ENCODE data around the gene PARD3.

PARD3 gene

DNA sequence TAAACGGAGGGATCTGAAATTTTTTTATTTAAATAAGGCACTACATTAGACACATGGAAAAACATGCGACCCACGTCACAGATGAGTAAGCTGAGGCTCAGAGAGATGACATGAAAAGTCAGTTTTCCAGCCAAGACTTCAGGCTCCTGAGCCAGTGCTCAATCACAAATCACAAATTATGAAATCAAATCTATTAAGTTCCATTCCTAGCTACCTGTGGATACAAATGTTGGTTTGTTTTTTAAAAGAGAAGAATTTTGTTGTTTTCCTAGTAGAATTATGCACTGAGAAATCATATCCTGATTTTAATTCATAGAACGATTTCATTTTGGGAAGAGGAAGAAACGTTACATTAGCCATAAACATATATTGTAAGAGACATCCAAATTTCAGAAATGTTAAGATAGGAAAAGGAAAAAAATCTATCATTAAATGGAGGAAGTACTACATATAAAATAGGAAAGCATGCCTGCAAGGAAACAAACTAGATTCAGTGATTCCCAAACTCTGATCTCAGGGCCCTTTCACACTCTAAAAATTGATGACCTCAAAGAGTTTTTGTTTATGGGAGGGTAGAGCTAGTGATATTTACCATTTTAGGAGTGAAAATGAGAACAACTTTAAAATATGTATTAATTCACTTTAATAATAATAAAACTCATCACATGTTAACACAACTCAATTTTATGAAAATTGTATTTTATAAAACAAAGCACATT, 340.4 kb downstream of the PARD3 start:
- Histone ChIP-seq H3K9ac (ENCODE audit: low read depth in 1 of 2, low read length in 2 of 2) (no peak overlapping the region), H3K27me3 (ENCODE audit: control insufficient read depth in 1 of 2, insufficient read depth in 2 of 2, low read length in 2 of 2) (no peaks in the 10 kb centered on the region), H3K4me3 (ENCODE audit: low read depth in 1 of 2, low read length in 2 of 2) (no peak overlapping the region), H3K4me1 (ENCODE audit: control insufficient read depth in 1 of 2, insufficient read depth in 2 of 2, low read length in 2 of 2) (peaks cover 1 to 3% of the 10 kb centered on the region in 2 donors), H3K27ac (ENCODE audit: low read depth, low read length) (no peak overlapping the region), H3K9me3 (ENCODE audit: control insufficient read depth in 1 of 2, low read length in 2 of 2) (no peaks in the 10 kb centered on the region), H3K36me3 (ENCODE audit: control insufficient read depth in 1 of 2, insufficient read depth in 2 of 2, low read length in 2 of 2) (peaks cover 0 to 5% of the 10 kb centered on the region in 2 donors)

DNA sequence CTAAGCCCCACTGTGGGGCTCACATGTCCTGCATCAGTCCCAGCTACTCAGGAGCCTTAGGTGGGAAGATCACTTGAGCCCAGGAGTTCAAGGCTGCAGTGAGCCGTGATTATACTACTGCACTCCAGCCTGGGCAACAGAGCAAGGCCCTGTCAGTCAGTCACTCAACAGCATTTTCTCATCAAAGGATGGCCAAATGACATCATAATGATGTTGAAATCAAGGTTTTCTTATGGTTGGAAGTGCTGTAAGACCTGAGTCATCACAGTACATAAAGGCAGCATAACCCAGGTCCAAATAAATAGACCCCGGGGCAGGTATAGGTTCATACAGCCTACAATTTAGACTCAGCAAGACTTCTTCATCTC, 341.1 kb downstream of the PARD3 start:
- H3K27me3 ChIP-seq (ENCODE audit: control insufficient read depth in 1 of 2, insufficient read depth in 2 of 2, low read length in 2 of 2) = no peaks in the 10 kb centered on the region
- H3K36me3 ChIP-seq (ENCODE audit: control insufficient read depth in 1 of 2, insufficient read depth in 2 of 2, low read length in 2 of 2) = peaks cover 0 to 5% of the 10 kb centered on the region in 2 donors
- no peaks in the 10 kb centered on the region for H3K9me3 ChIP-seq (ENCODE audit: control insufficient read depth in 1 of 2, low read length in 2 of 2)
- H3K27ac ChIP-seq (ENCODE audit: low read depth, low read length) = no peak overlapping the region
- no peak overlapping the region for H3K4me3 ChIP-seq (ENCODE audit: low read depth in 1 of 2, low read length in 2 of 2)
- H3K9ac ChIP-seq (ENCODE audit: low read depth in 1 of 2, low read length in 2 of 2) = no peak overlapping the region
- no peaks in the 10 kb centered on the region for H3K4me1 ChIP-seq (ENCODE audit: control insufficient read depth in 1 of 2, insufficient read depth in 2 of 2, low read length in 2 of 2)

DNA sequence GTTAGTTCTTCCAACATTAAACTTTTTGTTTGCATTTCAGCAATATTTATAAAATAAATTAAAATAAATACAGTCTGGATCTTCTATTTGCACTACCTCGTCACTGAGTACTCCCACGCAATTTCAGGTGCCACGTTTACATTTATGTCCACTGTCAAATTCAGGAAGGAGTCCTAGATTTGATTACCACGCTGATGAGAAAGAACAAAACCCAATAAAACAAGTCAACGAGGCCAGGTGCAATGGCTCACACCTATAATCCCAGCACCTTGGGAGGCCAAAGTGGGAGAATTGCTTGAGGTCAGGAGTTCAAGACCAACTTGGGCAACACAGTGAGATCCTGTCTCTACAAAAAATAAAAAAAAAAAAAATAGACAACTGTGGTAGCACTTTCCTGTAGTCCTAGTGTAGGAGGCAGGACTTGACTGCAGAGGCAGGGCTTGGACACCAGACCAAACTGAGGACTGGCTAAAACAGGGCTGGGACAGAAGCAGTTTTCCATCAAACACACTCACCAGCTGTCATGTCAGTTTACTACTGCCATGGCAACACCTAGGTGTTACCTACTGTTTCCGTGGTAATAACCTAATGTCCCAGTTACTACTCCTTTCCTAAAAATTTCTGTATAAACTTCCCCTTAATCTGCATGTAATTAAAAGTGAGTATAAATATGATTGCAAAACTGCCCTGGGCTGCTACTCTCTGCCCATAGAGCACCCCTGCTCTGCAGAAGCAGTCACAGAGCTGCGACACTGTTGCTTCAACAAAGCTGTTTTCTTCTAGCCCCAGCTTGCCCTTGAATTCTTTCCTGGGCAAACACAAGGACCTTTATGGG, 341.7 kb downstream of the PARD3 start:
- H3K36me3 ChIP-seq (ENCODE audit: control insufficient read depth in 1 of 2, insufficient read depth in 2 of 2, low read length in 2 of 2) = peaks cover 0 to 5% of the 10 kb centered on the region in 2 donors
- no peaks in the 10 kb centered on the region for H3K9me3 ChIP-seq (ENCODE audit: control insufficient read depth in 1 of 2, low read length in 2 of 2)
- no peaks in the 10 kb centered on the region for H3K27me3 ChIP-seq (ENCODE audit: control insufficient read depth in 1 of 2, insufficient read depth in 2 of 2, low read length in 2 of 2)
- H3K27ac ChIP-seq (ENCODE audit: low read depth, low read length) = no peak overlapping the region
- H3K9ac ChIP-seq (ENCODE audit: low read depth in 1 of 2, low read length in 2 of 2) = no peak overlapping the region
- no peaks in the 10 kb centered on the region for H3K4me1 ChIP-seq (ENCODE audit: control insufficient read depth in 1 of 2, insufficient read depth in 2 of 2, low read length in 2 of 2)
- no peak overlapping the region for H3K4me3 ChIP-seq (ENCODE audit: low read depth in 1 of 2, low read length in 2 of 2)

DNA sequence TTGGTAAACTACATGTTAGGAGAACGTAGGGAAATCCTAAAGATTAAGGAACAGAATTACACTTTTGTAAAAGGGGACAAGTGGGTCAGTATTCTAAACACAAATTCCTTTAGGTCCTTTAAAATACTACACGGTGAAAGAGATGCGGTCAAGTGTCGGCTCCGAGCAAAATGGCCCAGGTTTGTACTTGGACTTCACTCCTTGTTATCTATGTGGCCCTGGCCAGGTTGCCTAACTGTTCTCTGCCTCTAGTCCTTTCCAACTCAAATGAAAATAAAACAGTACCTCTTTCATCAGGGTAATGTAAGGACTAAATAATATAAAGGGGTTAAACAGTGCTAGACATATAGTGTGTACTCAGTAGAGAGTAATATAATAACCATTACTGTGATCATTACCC, 344.8 kb downstream of the PARD3 start:
- no peaks in the 10 kb centered on the region for H3K27me3 ChIP-seq (ENCODE audit: control insufficient read depth in 1 of 2, insufficient read depth in 2 of 2, low read length in 2 of 2)
- no peaks in the 10 kb centered on the region for H3K4me1 ChIP-seq (ENCODE audit: control insufficient read depth in 1 of 2, insufficient read depth in 2 of 2, low read length in 2 of 2)
- H3K9me3 ChIP-seq (ENCODE audit: control insufficient read depth in 1 of 2, low read length in 2 of 2) = no peaks in the 10 kb centered on the region
- peaks cover 0 to 5% of the 10 kb centered on the region in 2 donors for H3K36me3 ChIP-seq (ENCODE audit: control insufficient read depth in 1 of 2, insufficient read depth in 2 of 2, low read length in 2 of 2)
- H3K9ac ChIP-seq (ENCODE audit: low read depth in 1 of 2, low read length in 2 of 2) = no peak overlapping the region
- no peak overlapping the region for H3K27ac ChIP-seq (ENCODE audit: low read depth, low read length)
- H3K4me3 ChIP-seq (ENCODE audit: low read depth in 1 of 2, low read length in 2 of 2) = no peak overlapping the region

DNA sequence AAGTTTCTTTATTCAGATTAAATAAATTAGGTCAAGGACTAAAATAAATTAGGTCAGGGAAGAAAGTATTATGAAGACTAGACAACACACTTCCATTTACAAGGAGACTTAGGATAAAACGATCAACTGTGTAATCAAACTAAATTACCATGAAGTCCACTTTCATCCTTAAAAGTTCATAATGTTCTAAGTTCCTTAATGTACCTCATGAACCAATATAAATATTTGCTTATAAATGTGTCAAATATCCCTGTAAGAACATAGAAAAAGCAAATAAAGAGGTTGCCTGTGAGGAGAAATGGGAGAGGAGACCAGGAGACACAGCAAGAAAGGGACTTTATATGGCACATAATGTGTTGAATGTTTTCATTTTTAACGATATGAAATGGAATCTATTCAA, 345.6 kb downstream of the PARD3 start:
- no peaks in the 10 kb centered on the region for H3K27me3 ChIP-seq (ENCODE audit: control insufficient read depth in 1 of 2, insufficient read depth in 2 of 2, low read length in 2 of 2)
- no peak overlapping the region for H3K27ac ChIP-seq (ENCODE audit: low read depth, low read length)
- no peaks in the 10 kb centered on the region for H3K4me1 ChIP-seq (ENCODE audit: control insufficient read depth in 1 of 2, insufficient read depth in 2 of 2, low read length in 2 of 2)
- peaks cover 0 to 5% of the 10 kb centered on the region in 2 donors for H3K36me3 ChIP-seq (ENCODE audit: control insufficient read depth in 1 of 2, insufficient read depth in 2 of 2, low read length in 2 of 2)
- no peak overlapping the region for H3K9ac ChIP-seq (ENCODE audit: low read depth in 1 of 2, low read length in 2 of 2)
- H3K9me3 ChIP-seq (ENCODE audit: control insufficient read depth in 1 of 2, low read length in 2 of 2) = no peaks in the 10 kb centered on the region
- H3K4me3 ChIP-seq (ENCODE audit: low read depth in 1 of 2, low read length in 2 of 2) = no peak overlapping the region

DNA sequence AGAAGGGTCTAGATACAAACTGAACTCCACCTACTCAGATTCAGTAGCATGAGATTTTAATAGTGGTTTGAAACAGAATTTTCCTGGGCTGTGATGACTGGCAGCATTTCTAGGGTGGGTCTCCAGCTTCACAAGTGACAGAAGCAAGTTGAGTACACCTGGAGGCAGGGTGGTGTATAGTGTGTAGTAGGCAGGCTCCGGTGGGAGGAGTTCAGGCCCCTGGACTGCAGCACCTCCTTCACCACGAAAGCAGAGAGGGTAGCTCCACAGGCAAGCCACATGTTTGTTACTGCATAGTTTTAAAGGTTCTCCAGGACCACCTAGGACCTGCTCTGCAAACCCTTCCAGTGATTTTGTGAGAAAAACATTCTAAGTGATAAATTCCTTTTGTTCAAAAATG, 347.2 kb downstream of the PARD3 start:
- H3K9me3 ChIP-seq (ENCODE audit: control insufficient read depth in 1 of 2, low read length in 2 of 2) = no peaks in the 10 kb centered on the region
- H3K4me3 ChIP-seq (ENCODE audit: low read depth in 1 of 2, low read length in 2 of 2) = no peak overlapping the region
- H3K9ac ChIP-seq (ENCODE audit: low read depth in 1 of 2, low read length in 2 of 2) = no peak overlapping the region

DNA sequence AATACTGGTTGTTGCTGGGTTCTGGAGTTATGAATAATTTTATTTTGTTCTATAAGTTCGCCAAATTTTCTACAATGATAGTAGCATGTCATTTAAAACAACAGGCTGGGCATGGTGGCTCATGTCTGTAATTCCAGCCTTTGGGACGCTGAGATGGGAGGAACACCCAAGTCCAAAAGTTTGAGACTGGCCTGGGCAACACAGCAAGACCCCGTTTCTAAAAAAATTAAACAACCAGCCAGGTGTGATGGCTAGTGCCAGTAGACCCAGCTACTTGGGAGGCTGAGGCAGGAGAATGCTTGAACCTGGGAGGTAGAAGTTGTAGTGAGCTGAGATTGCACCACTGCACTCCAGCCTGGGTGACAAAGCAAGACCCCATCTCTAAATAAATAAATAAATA, 347.7 kb downstream of the PARD3 start:
- Histone ChIP-seq H3K4me3 (ENCODE audit: low read depth in 1 of 2, low read length in 2 of 2) (no peak overlapping the region), H3K36me3 (ENCODE audit: control insufficient read depth in 1 of 2, insufficient read depth in 2 of 2, low read length in 2 of 2) (peaks cover 0 to 5% of the 10 kb centered on the region in 2 donors), H3K27me3 (ENCODE audit: control insufficient read depth in 1 of 2, insufficient read depth in 2 of 2, low read length in 2 of 2) (no peaks in the 10 kb centered on the region), H3K27ac (ENCODE audit: low read depth, low read length) (no peak overlapping the region), H3K9me3 (ENCODE audit: control insufficient read depth in 1 of 2, low read length in 2 of 2) (no peaks in the 10 kb centered on the region), H3K4me1 (ENCODE audit: control insufficient read depth in 1 of 2, insufficient read depth in 2 of 2, low read length in 2 of 2) (no peaks in the 10 kb centered on the region), H3K9ac (ENCODE audit: low read depth in 1 of 2, low read length in 2 of 2) (no peak overlapping the region)

More for the DNA sequence above, 347.2 kb downstream of the PARD3 start:
- H3K27me3 ChIP-seq (ENCODE audit: control insufficient read depth in 1 of 2, insufficient read depth in 2 of 2, low read length in 2 of 2) = no peaks in the 10 kb centered on the region
- no peak overlapping the region for H3K27ac ChIP-seq (ENCODE audit: low read depth, low read length)
- H3K4me1 ChIP-seq (ENCODE audit: control insufficient read depth in 1 of 2, insufficient read depth in 2 of 2, low read length in 2 of 2) = no peaks in the 10 kb centered on the region
- peaks cover 0 to 5% of the 10 kb centered on the region in 2 donors for H3K36me3 ChIP-seq (ENCODE audit: control insufficient read depth in 1 of 2, insufficient read depth in 2 of 2, low read length in 2 of 2)

DNA sequence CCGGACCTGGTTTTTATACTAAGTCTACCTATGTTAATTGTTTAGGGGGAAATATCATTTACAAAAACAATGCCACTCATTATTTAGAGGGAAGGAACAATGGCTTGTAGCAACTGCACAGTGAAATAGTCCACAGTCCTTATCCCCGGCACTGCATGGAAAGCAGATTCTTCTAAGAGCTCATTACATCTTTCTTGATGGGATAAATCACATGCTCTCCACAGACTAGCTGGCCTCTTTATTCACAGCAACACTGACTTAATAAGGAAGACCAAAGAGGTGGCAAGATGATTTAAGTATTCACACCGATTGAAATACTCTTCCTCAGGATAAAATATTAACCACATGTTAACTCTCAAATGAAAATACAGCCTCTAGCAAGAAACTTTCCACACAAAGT, 349.4 kb downstream of the PARD3 start:
- no peaks in the 10 kb centered on the region for H3K9me3 ChIP-seq (ENCODE audit: control insufficient read depth in 1 of 2, low read length in 2 of 2)
- H3K9ac ChIP-seq (ENCODE audit: low read depth in 1 of 2, low read length in 2 of 2) = no peak overlapping the region
- no peaks in the 10 kb centered on the region for H3K4me1 ChIP-seq (ENCODE audit: control insufficient read depth in 1 of 2, insufficient read depth in 2 of 2, low read length in 2 of 2)
- H3K4me3 ChIP-seq (ENCODE audit: low read depth in 1 of 2, low read length in 2 of 2) = no peak overlapping the region
- H3K27me3 ChIP-seq (ENCODE audit: control insufficient read depth in 1 of 2, insufficient read depth in 2 of 2, low read length in 2 of 2) = no peaks in the 10 kb centered on the region
- peaks cover 0 to 5% of the 10 kb centered on the region in 2 donors for H3K36me3 ChIP-seq (ENCODE audit: control insufficient read depth in 1 of 2, insufficient read depth in 2 of 2, low read length in 2 of 2)
- H3K27ac ChIP-seq (ENCODE audit: low read depth, low read length) = no peak overlapping the region

DNA sequence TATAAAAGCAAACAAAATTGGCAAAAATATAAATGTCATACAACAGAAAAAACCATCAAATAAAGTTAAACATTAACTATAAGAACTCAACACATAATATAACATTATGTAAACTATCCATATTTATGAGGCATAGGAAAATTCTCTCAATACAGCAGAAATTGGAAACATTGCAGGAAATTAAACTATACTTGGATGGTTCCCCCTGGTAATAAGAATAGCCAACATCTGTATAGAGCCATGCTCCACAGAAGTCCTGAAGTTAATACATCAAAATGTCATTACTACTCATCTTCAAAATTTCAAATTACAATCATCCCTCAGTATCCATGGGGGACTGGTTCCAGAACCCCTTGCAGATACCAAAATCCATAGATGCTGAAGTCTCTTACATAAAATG, 350.5 kb downstream of the PARD3 start:
- no peaks in the 10 kb centered on the region for H3K9me3 ChIP-seq (ENCODE audit: control insufficient read depth in 1 of 2, low read length in 2 of 2)
- H3K4me3 ChIP-seq (ENCODE audit: low read depth in 1 of 2, low read length in 2 of 2) = no peak overlapping the region
- no peaks in the 10 kb centered on the region for H3K27me3 ChIP-seq (ENCODE audit: control insufficient read depth in 1 of 2, insufficient read depth in 2 of 2, low read length in 2 of 2)
- H3K4me1 ChIP-seq (ENCODE audit: control insufficient read depth in 1 of 2, insufficient read depth in 2 of 2, low read length in 2 of 2) = no peaks in the 10 kb centered on the region
- H3K27ac ChIP-seq (ENCODE audit: low read depth, low read length) = no peak overlapping the region
- no peak overlapping the region for H3K9ac ChIP-seq (ENCODE audit: low read depth in 1 of 2, low read length in 2 of 2)
- no peaks in the 10 kb centered on the region for H3K36me3 ChIP-seq (ENCODE audit: control insufficient read depth in 1 of 2, insufficient read depth in 2 of 2, low read length in 2 of 2)

DNA sequence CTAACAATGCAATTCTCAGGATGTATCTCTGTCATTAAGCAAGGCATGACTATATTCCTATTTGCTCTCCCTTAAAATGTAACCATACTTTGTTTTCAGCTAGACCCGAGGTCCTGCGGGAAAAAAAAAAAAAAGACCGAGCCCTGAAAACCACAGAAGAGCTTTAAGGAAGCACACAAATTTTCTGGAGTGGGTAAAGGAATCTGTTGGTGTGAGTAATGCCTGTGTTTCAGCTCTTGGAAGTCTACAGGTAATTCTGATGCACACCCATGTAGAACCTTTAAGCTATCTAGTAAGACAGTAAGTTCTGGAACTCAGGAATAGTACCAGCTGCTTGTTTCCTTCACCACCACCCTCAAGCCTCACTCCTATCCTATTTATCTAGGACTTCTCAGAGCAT, 351.1 kb downstream of the PARD3 start:
- no peaks in the 10 kb centered on the region for H3K36me3 ChIP-seq (ENCODE audit: control insufficient read depth in 1 of 2, insufficient read depth in 2 of 2, low read length in 2 of 2)
- no peak overlapping the region for H3K27ac ChIP-seq (ENCODE audit: low read depth, low read length)
- no peaks in the 10 kb centered on the region for H3K9me3 ChIP-seq (ENCODE audit: control insufficient read depth in 1 of 2, low read length in 2 of 2)
- H3K9ac ChIP-seq (ENCODE audit: low read depth in 1 of 2, low read length in 2 of 2) = no peak overlapping the region
- no peaks in the 10 kb centered on the region for H3K27me3 ChIP-seq (ENCODE audit: control insufficient read depth in 1 of 2, insufficient read depth in 2 of 2, low read length in 2 of 2)
- H3K4me1 ChIP-seq (ENCODE audit: control insufficient read depth in 1 of 2, insufficient read depth in 2 of 2, low read length in 2 of 2) = no peaks in the 10 kb centered on the region
- no peak overlapping the region for H3K4me3 ChIP-seq (ENCODE audit: low read depth in 1 of 2, low read length in 2 of 2)

Data from duodenal mucosa (tissue), 2 donors.